ENCODE results near the gene KCNE5.

The KCNE5 gene

GRCh38 chrX:109629310-109629709, 4.3 kb upstream of the KCNE5 start:
- no peak for TF ChIP-seq CTCF (IDR thresholded peaks at IDR 0.05; ENCODE audit: low read depth, low read length)
- H3K4me3 ChIP-seq (ENCODE audit: low read depth, low read length) = no peak overlapping the region

GRCh38 chrX:109626637-109627036, 1.7 kb upstream of the KCNE5 start:
- no peak for TF ChIP-seq CTCF (IDR thresholded peaks at IDR 0.05; ENCODE audit: low read depth, low read length)
- no peak overlapping the region for H3K4me3 ChIP-seq (ENCODE audit: low read depth, low read length)

GRCh38 chrX:109623997-109624396, 975 bp downstream of the KCNE5 start:
- no peak for TF ChIP-seq CTCF (IDR thresholded peaks at IDR 0.05; ENCODE audit: low read depth, low read length)
- no peak overlapping the region for H3K4me3 ChIP-seq (ENCODE audit: low read depth, low read length)

GRCh38 chrX:109622270-109622669, 2.7 kb downstream of the KCNE5 start:
- H3K4me3 ChIP-seq (ENCODE audit: low read depth, low read length) = no peak overlapping the region
- no peak for TF ChIP-seq CTCF (IDR thresholded peaks at IDR 0.05; ENCODE audit: low read depth, low read length)

GRCh38 chrX:109619771-109620170, 5.2 kb downstream of the KCNE5 start:
- H3K4me3 ChIP-seq (ENCODE audit: low read depth, low read length) = no peak overlapping the region
- TF ChIP-seq CTCF (IDR thresholded peaks at IDR 0.05; ENCODE audit: low read depth, low read length) = no peak

GRCh38 chrX:109614951-109615350, 10.0 kb downstream of the KCNE5 start:
- no peak overlapping the region for H3K4me3 ChIP-seq (ENCODE audit: low read depth, low read length)
- no peak for TF ChIP-seq CTCF (IDR thresholded peaks at IDR 0.05; ENCODE audit: low read depth, low read length)

GRCh38 chrX:109601486-109601885, 23.5 kb downstream of the KCNE5 start:
- TF ChIP-seq CTCF (IDR thresholded peaks at IDR 0.05; ENCODE audit: low read depth, low read length) = no peak
- no peak overlapping the region for H3K4me3 ChIP-seq (ENCODE audit: low read depth, low read length)

Measured in WI38 (cell line).